Measurements from ENCODE around the gene HCN3.

- TF ChIP-seq POLR2A (IDR thresholded peaks at IDR 0.05), result no peak
- TF ChIP-seq CTCF (IDR thresholded peaks at IDR 0.05), result no peak
- TF ChIP-seq POLR2AphosphoS5 (IDR thresholded peaks at IDR 0.05), result no peak
Measured at GRCh38 chr1:155284476-155284875, 7.2 kb downstream of the HCN3 start.
